A549 (cell line): ENCODE data around the gene ALAD. TPM values are rescaled to one million over a fixed set of nuclear protein-coding genes. Genes with fewer than 3 reads are reported as not detected.
"Not testable (repeated sequence)": the region's sequence is repeated elsewhere in the genome, so short reads cannot be mapped to it uniquely, and the experiment has no call there.

Source experiments
- ATAC-seq, 2 experiments: fragments of 200-7000 bp in 1 of 2; fragments of >200 bp in 1 of 2; cut with Nextera tagmentation in 1 of 2; cut with Tn5 transposase in 1 of 2; 3 replicates each; pipeline versions ENCODE4 v1.8.0 to v1.9.1; 2018 to 2020; ENCODE audit warnings: mild to moderate bottlenecking in 1 of 2, moderate library complexity in 1 of 2
- CTCF ChIA-PET: fragments of 300-600 bp; sonication (Branson Sonifier 250); formaldehyde crosslinking; extraction: SDS; loops from one replicate; lab custom pipeline; 2021; ENCODE audit warnings: antibody characterized with exemption, inconsistent platforms; lab: Yijun Ruan, JAX
- POLR2A ChIA-PET: fragments of 350-600 bp; formaldehyde crosslinking; extraction: SDS; loops from one replicate; lab custom pipeline; 2021; ENCODE audit warnings: antibody characterized with exemption, inconsistent platforms; lab: Yijun Ruan, JAX
- DNase-seq, 2 experiments: peaks; one replicate each; pipeline versions ENCODE4 v3.0.0 to v3.0.0-alpha.2; 2011 to 2016; ENCODE audit warnings: low read depth in 1 of 2, low spot score in 1 of 2
- FAIRE-seq: peaks from 2 replicates; lab custom pipeline; 2011; peaks lifted over from hg19 to GRCh38; lab: Jason Lieb, UNC
- H3K27ac ChIP-seq, 2 experiments: fragments of >200 bp; sonication (Bioruptor Twin); formaldehyde crosslinking; 3 replicates each; pipeline ENCODE4 v1.5.1; 2016 to 2017
- H3K4me1 ChIP-seq: fragments of >200 bp; sonication (Bioruptor Twin); formaldehyde crosslinking; 3 replicates; pipeline ENCODE4 v1.6.1; 2016
- H3K4me2 ChIP-seq: fragments of >200 bp; sonication (Bioruptor Twin); formaldehyde crosslinking; 3 replicates; pipeline ENCODE4 v1.6.1; 2016
- H3K4me3 ChIP-seq: fragments of >200 bp; sonication (Bioruptor Twin); formaldehyde crosslinking; 3 replicates; pipeline ENCODE4 v1.5.1; 2016
- H3K9me3 ChIP-seq: fragments of >200 bp; sonication (Bioruptor Twin); formaldehyde crosslinking; 3 replicates; pipeline ENCODE4 v1.6.1; 2016
- CBX2 ChIP-seq: fragments of 200-600 bp; sonication (generic); IDR thresholded peaks from 2 replicates; pipeline ENCODE4 v1.6.1; 2016; ENCODE audit warnings: low read depth, mild to moderate bottlenecking, borderline replicate concordance
- CBX8 ChIP-seq: fragments of 200-600 bp; sonication (generic); IDR thresholded peaks from 2 replicates; pipeline ENCODE4 v1.6.1; 2016
- CHD2 ChIP-seq: fragments of 150-350 bp; IDR thresholded peaks from 2 replicates; pipeline ENCODE4 v1.6.1; 2014; ENCODE audit warnings: low read length; ENCODE audit not compliant: partially characterized antibody
- CHD4 ChIP-seq: fragments of 200-600 bp; sonication (generic); IDR thresholded peaks from 2 replicates; pipeline ENCODE4 v1.6.1; 2016; ENCODE audit warnings: antibody characterized with exemption, mild to moderate bottlenecking, borderline replicate concordance
- EHMT2 ChIP-seq: fragments of 200-600 bp; sonication (generic); IDR thresholded peaks from 2 replicates; pipeline ENCODE4 v1.6.1; 2016; ENCODE audit warnings: antibody characterized with exemption, low read depth, mild to moderate bottlenecking, moderate library complexity
- ESRRA ChIP-seq: fragments of 150-350 bp; IDR thresholded peaks from 2 replicates; pipeline ENCODE4 v1.6.1; 2014; ENCODE audit warnings: mild to moderate bottlenecking, low read length, borderline replicate concordance
- FOXS1 ChIP-seq: fragments of 250-450 bp; sonication (Bioruptor Pico); IDR thresholded peaks from 2 replicates; pipeline ENCODE4 v1.5.0; 2020; ENCODE audit warnings: mild to moderate bottlenecking, moderate library complexity
- GATA3 ChIP-seq: IDR thresholded peaks from 2 replicates; pipeline ENCODE4 v1.6.1; 2012; ENCODE audit warnings: borderline replicate concordance
- HOXB13 ChIP-seq: fragments of 250-450 bp; sonication (Bioruptor Pico); IDR thresholded peaks from 2 replicates; pipeline ENCODE4 v1.5.0; 2020; ENCODE audit warnings: low read depth, mild to moderate bottlenecking, moderate library complexity
- JUN ChIP-seq, 2 experiments: fragments of >200 bp; sonication (Bioruptor Twin); formaldehyde crosslinking; IDR thresholded peaks; 2 replicates in 1 of 2; 3 replicates in 1 of 2; pipeline ENCODE4 v1.6.1; 2016 to 2017
- MAFK ChIP-seq: fragments of 450-650 bp; IDR thresholded peaks from 2 replicates; pipeline ENCODE4 v1.6.1; 2014; ENCODE audit not compliant: partially characterized antibody
- NFE2L2 ChIP-seq: fragments of 150-350 bp; conservative IDR thresholded peaks from 2 replicates; pipeline ENCODE4 v1.6.1; 2014; ENCODE audit warnings: low read length
- NR3C1 ChIP-seq: fragments of >200 bp; sonication (Bioruptor Twin); formaldehyde crosslinking; IDR thresholded peaks from 3 replicates; pipeline ENCODE4 v1.6.1; 2017
- POLR2AphosphoS2 ChIP-seq: conservative IDR thresholded peaks from 2 replicates; pipeline ENCODE4 v1.6.1; 2012; ENCODE audit warnings: low read length, improper control_type of control experiment, inconsistent platforms
- RFX5 ChIP-seq: fragments of 450-650 bp; IDR thresholded peaks from 2 replicates; pipeline ENCODE4 v1.7.1; 2014; ENCODE audit warnings: antibody characterized with exemption, mild to moderate bottlenecking, moderate library complexity
- TFCP2L1 ChIP-seq: fragments of 250-450 bp; sonication (Bioruptor Pico); IDR thresholded peaks from 2 replicates; pipeline ENCODE4 v1.5.0; 2021; ENCODE audit warnings: mild to moderate bottlenecking
- ZFP36 ChIP-seq: fragments of 450-650 bp; IDR thresholded peaks from 2 replicates; pipeline ENCODE4 v1.6.1; 2014; ENCODE audit warnings: borderline replicate concordance; ENCODE audit not compliant: partially characterized antibody
- ZNF302 ChIP-seq: fragments of 250-450 bp; sonication (Bioruptor Pico); IDR thresholded peaks from 2 replicates; pipeline ENCODE4 v1.9.0; 2021; ENCODE audit warnings: inconsistent platforms, mild to moderate bottlenecking, moderate library complexity
- ZSCAN20 ChIP-seq: fragments of 250-450 bp; sonication (Bioruptor Pico); IDR thresholded peaks from 2 replicates; pipeline ENCODE4 v1.8.0; 2022; ENCODE audit warnings: mild to moderate bottlenecking, moderate library complexity
- WGBS: methylation state at CpG from one replicate; pipeline ENCODE4 v1.1.6; 2017; ENCODE audit errors: missing lambda C conversion rate; 5-methylcytosine and 5-hydroxymethylcytosine counted together
- polyA plus RNA-seq, 4 experiments: library from polyadenylated mRNA; depleted of rRNA in 3 of 4; stranded (reverse); fragments of >200 nt; fragmentation: RNase III in 1 of 4; extraction: RNeasy Plus Mini Kit Qiagen cat#74134 plus additional on column Dnase treatment in 1 of 4; gene quantifications; 2 replicates in 3 of 4; 3 replicates in 1 of 4; pipeline ENCODE4 v1.2.3, GENCODE V29; 2011 to 2017
- TF ChIP-seq, protein P1 (sequence below): fragments of 450-650 bp; IDR thresholded peaks from 2 replicates; pipeline ENCODE4 v1.6.1; 2014; ENCODE audit warnings: antibody characterized with exemption
- TF ChIP-seq, protein P2 (sequence below): IDR thresholded peaks from 2 replicates; pipeline ENCODE4 v1.6.1; 2012
- TF ChIP-seq, protein P3 (sequence below): IDR thresholded peaks from 2 replicates; pipeline ENCODE4 v1.6.1; 2012; ENCODE audit warnings: low read depth, borderline replicate concordance
- TF ChIP-seq, protein P4 (sequence below): fragments of 150-350 bp; IDR thresholded peaks from 2 replicates; pipeline ENCODE4 v1.6.1; 2014; ENCODE audit warnings: low read depth, mild to moderate bottlenecking, low read length

The ALAD gene
- polyA plus RNA-seq, 2 of the 4 experiments (the other 2 are of a cell fraction): 5.7 to 18.5 TPM

DNA sequence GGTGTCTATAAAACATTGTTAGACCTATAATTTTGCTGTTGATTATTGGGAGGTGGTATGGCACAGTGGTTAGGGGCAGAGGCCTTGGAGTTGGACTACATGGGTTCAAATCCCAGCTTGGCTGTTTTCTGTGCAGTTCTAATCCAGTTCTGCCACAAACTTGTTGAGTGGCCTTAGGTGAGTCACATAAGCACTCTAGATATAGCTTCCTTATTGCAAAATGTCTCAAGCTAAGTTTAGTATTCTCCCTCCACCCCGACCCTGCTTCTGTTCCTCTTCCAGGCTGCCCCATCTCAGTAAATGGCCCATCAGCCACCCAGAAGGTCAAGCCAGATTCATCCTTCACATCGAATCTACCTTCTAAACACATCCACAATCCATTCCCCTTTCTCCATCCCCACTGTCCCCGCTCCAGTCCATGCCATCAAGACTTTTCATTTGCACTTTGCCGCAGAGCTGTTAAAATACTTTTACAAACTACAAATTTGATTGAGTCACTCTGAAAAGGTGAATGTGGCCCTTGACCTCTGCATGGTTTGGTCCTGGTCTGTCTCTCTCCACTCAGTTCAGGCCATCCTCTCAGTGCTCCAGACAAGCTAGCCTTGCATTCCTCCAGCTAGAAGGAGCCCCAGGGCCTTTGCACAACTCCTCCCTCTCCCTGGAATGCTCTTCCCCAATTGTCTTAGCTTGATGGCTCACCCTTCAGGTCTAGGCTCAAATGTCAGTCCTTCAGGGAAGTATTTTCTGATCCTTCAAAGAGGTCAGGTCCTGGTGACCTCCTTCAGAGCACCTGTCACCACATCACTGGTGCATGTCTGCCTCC lies 14.3 kb downstream of the ALAD start:
- ATAC-seq: no peak
- H3K4me3 ChIP-seq: no peak overlapping the region
- CTCF ChIA-PET: interaction anchor here (1.0 to 8.2 kb wide), 5 partner anchors 11 to 77 kb away, joined by 3 to 51 read pairs (median 3); partner anchors contain the start of gene ALAD
- no peak overlapping the region for H3K27ac ChIP-seq
- whole genome bisulfite sequencing: 77% methylated on average over 4 of the region's 4 CpGs
- TF ChIP-seq POLR2AphosphoS2: no peak
- TF ChIP-seq, protein P1, sequence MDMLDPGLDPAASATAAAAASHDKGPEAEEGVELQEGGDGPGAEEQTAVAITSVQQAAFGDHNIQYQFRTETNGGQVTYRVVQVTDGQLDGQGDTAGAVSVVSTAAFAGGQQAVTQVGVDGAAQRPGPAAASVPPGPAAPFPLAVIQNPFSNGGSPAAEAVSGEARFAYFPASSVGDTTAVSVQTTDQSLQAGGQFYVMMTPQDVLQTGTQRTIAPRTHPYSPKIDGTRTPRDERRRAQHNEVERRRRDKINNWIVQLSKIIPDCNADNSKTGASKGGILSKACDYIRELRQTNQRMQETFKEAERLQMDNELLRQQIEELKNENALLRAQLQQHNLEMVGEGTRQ: no peak
- TF ChIP-seq, protein P2, sequence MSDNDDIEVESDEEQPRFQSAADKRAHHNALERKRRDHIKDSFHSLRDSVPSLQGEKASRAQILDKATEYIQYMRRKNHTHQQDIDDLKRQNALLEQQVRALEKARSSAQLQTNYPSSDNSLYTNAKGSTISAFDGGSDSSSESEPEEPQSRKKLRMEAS: no peak
- no peak for TF ChIP-seq CBX2
- no peak for TF ChIP-seq JUN (IDR thresholded peaks at IDR 0.05)
- no peak for TF ChIP-seq FOXS1 (CRISPR knock-in tag)
- no peak for TF ChIP-seq CBX8
- POLR2A ChIA-PET: interaction anchor here (1.0 kb wide), 2 partner anchors 10 to 23 kb away, joined by 3 to 4 read pairs; partner anchors contain the start of genes C9orf43, HDHD3 and POLE3
- no peak for DNase-seq
- no peaks in the 10 kb centered on the region for H3K9me3 ChIP-seq
- no peak for FAIRE-seq
- H3K4me2 ChIP-seq: no peak overlapping the region
- H3K4me1 ChIP-seq: 0 out of 3 replicates have a peak, but pooled peaks cover 4% of the 10 kb centered on the region

DNA sequence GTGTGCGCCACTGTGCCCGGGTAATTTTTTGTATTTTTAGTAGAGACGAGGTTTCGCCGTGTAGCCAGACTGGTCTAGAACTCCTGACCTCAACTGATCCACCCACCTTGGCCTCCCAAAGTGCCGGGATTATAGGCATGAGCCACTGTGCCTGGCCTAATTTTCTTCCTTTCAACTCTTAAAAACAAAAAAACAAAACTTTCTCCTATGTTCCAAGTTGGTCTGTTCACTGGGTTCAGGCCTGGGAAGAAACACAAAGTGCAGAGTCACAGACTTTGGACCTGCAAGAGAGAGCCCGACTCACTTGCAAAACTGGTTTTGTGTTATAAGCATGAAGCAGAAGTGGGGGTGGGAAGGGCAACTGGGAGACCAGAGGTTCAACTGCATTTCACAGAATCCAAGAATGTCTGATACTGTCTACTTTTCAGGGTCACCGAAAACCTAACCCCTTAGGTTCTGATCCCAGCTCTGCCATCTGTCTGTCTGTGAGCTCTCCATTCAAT lies 19.1 kb downstream of the ALAD start:
- POLR2A ChIA-PET: no interaction called here

DNA sequence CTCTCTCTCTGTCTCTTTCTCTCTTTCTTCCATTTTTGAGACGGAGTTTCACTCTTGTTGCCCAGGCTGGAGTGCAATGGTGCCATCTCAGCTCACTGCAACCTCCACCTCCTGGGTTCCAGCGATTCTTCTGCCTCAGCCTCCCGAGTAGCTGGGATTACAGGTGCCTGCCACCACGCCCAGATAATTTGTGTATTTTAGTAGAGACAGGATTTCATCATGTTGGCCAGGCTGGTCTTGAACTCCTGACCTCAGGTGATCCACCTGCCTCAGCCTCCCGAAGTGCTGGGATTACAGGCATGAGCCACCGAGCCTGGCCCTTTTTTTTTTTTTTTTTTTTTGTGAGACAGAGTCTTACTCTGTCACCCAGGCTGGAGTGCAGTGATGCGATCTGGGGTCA lies 19.6 kb downstream of the ALAD start:
- 74% methylated on average over 7 of the region's 7 CpGs for WGBS
- H3K4me2 ChIP-seq, H3K27ac ChIP-seq, FAIRE-seq, DNase-seq, H3K4me3 ChIP-seq, H3K4me1 ChIP-seq, H3K9me3 ChIP-seq, ATAC-seq: not testable (repeated sequence)
- POLR2A ChIA-PET: interaction anchor here (0.6 kb wide), 1 partner anchor 41 kb away, joined by 5 read pairs; the partner anchor contains the start of gene WDR31
- CTCF ChIA-PET: interaction anchor here (0.6 to 1.0 kb wide), 2 partner anchors 19 to 277 kb away, joined by 3 read pairs; partner anchors contain the start of gene ALAD

More for the DNA sequence above, 19.1 kb downstream of the ALAD start:
- Histone ChIP-seq H3K9me3 (no peaks in the 10 kb centered on the region), H3K4me3 (no peak overlapping the region), H3K4me2 (no peak overlapping the region), H3K4me1 (0 out of 3 replicates have a peak, but pooled peaks cover 8% of the 10 kb centered on the region), H3K27ac (no peak overlapping the region)
- no peak for TF ChIP-seq NR3C1
- TF ChIP-seq ESRRA: no peak
- TF ChIP-seq ZNF302 (CRISPR knock-in tag): no peak
- TF ChIP-seq, protein P3, sequence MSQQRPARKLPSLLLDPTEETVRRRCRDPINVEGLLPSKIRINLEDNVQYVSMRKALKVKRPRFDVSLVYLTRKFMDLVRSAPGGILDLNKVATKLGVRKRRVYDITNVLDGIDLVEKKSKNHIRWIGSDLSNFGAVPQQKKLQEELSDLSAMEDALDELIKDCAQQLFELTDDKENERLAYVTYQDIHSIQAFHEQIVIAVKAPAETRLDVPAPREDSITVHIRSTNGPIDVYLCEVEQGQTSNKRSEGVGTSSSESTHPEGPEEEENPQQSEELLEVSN: no peak
- TF ChIP-seq CHD2: no peak
- TF ChIP-seq RFX5: no peak
- no peak for TF ChIP-seq CHD4
- no peak for TF ChIP-seq ZSCAN20 (CRISPR knock-in tag)
- no peak for TF ChIP-seq TFCP2L1 (CRISPR knock-in tag)
- TF ChIP-seq EHMT2: no peak
- no peak for TF ChIP-seq HOXB13 (CRISPR knock-in tag)
- TF ChIP-seq NFE2L2: no peak
- TF ChIP-seq, protein P1: no peak
- no peak for TF ChIP-seq MAFK
- TF ChIP-seq, protein P4, sequence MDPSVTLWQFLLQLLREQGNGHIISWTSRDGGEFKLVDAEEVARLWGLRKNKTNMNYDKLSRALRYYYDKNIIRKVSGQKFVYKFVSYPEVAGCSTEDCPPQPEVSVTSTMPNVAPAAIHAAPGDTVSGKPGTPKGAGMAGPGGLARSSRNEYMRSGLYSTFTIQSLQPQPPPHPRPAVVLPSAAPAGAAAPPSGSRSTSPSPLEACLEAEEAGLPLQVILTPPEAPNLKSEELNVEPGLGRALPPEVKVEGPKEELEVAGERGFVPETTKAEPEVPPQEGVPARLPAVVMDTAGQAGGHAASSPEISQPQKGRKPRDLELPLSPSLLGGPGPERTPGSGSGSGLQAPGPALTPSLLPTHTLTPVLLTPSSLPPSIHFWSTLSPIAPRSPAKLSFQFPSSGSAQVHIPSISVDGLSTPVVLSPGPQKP: no peak
- TF ChIP-seq ZFP36: no peak
- no peak for TF ChIP-seq GATA3
- 88% methylated on average over 8 of the region's 8 CpGs for WGBS
- DNase-seq (no peak), FAIRE-seq (no peak), ATAC-seq (no peak)
- CTCF ChIA-PET: interaction anchor here (1.0 kb wide), 1 partner anchor 19 kb away, joined by 3 read pairs; the partner anchor contains the start of gene ALAD
